GM13977 (cell line): Measurements from ENCODE around the gene CCDC66.
"Not testable (repeated sequence)": the region's sequence is repeated elsewhere in the genome, so short reads cannot be mapped to it uniquely, and the experiment has no call there.

Source experiments
- DNase-seq: peaks from one replicate; pipeline ENCODE4 v3.0.0; 2012; ENCODE audit warnings: low spot score
- CTCF ChIP-seq: IDR thresholded peaks from 2 replicates; pipeline ENCODE4 v1.5.1; 2012; ENCODE audit warnings: mild to moderate bottlenecking, control low read depth; ENCODE audit not compliant: insufficient read depth; ENCODE audit errors: extremely low read depth, missing control alignments
- in situ Hi-C: fragments of 300-500 bp; cut with MboI; formaldehyde crosslinking; loops from one replicate; pipeline ENCODE4 v1.12.0; 2022; ENCODE audit warnings: low sequenced_read_pairs, low pct_unique_long_range_greater_than_20kb, mixed read lengths, inconsistent platforms; ENCODE audit not compliant: unreplicated experiment

CCDC66 gene

GRCh38 chr3:56557831-56558170, 826 bp downstream of the CCDC66 start:
- no peak for TF ChIP-seq CTCF
- in situ Hi-C loops: no loop called here
- DNase-seq: no peak

- no peak for DNase-seq
- TF ChIP-seq CTCF: no peak
- in situ Hi-C loops: no loop called here
Measured at GRCh38 chr3:56573501-56573900, 16.5 kb downstream of the CCDC66 start.

GRCh38 chr3:56581941-56582340, 25.0 kb downstream of the CCDC66 start:
- DNase-seq, in situ Hi-C loops: not testable (repeated sequence)

GRCh38 chr3:56584275-56584674, 27.3 kb downstream of the CCDC66 start:
- DNase-seq, in situ Hi-C loops: not testable (repeated sequence)

GRCh38 chr3:56590814-56591213, 33.8 kb downstream of the CCDC66 start:
- TF ChIP-seq CTCF: no peak
- DNase-seq: no peak
- in situ Hi-C loops: no loop called here

GRCh38 chr3:56591262-56591661, 34.3 kb downstream of the CCDC66 start:
- DNase-seq: no peak
- in situ Hi-C loops: no loop called here
- no peak for TF ChIP-seq CTCF

GRCh38 chr3:56593455-56594158, 36.6 kb downstream of the CCDC66 start:
- in situ Hi-C loops: no loop called here
- TF ChIP-seq CTCF: no peak
- DNase-seq: no peak

- DNase-seq: no peak
- in situ Hi-C loops: no loop called here
- no peak for TF ChIP-seq CTCF
Measured at GRCh38 chr3:56595975-56596840, 39.2 kb downstream of the CCDC66 start.

- not testable (repeated sequence) for DNase-seq
Measured at GRCh38 chr3:56608479-56608878, 51.5 kb downstream of the CCDC66 start.

More at GRCh38 chr3:56608479-56608878, 51.5 kb downstream of the CCDC66 start:
- in situ Hi-C loops: not testable (repeated sequence)
